Natural killer cell (primary cell): ENCODE results near the gene TYW3. TPM values are rescaled to one million over a fixed set of nuclear protein-coding genes. Genes with fewer than 3 reads are reported as not detected.
A peak's percentile ranks its signal among the peaks of the same experiment; 100 is the strongest.
"Not testable (repeated sequence)": the region's sequence is repeated elsewhere in the genome, so short reads cannot be mapped to it uniquely, and the experiment has no call there.

Experiments
- ATAC-seq, 3 donors: fragments of 150-1000 bp in 2 of 3; fragments of 200-7000 bp in 1 of 3; cut with Tn5 transposase; 1 replicate in 1 of 3; 2 replicates in 2 of 3; pipeline ENCODE4 v1.10.0; 2021; ENCODE audit warnings: mild to moderate bottlenecking in 2 of 3, moderate library complexity in 2 of 3
- DNase-seq, 2 donors: peaks; one replicate each; pipeline versions ENCODE4 v3.0.0 to v3.0.0-alpha.2; 2013 to 2021; ENCODE audit warnings: mixed read lengths in 1 of 2
- H3K27ac ChIP-seq: one replicate; pipeline ENCODE4 v1.5.1; 2013; ENCODE audit warnings: mild to moderate bottlenecking, low read length
- H3K27me3 ChIP-seq: one replicate; pipeline ENCODE4 v1.6.1; 2013; ENCODE audit warnings: low read length; ENCODE audit not compliant: control insufficient read depth, insufficient read depth
- H3K36me3 ChIP-seq: one replicate; pipeline ENCODE4 v1.6.1; 2013; ENCODE audit warnings: low read length; ENCODE audit not compliant: control insufficient read depth, insufficient read depth
- H3K4me1 ChIP-seq: one replicate; pipeline ENCODE4 v1.6.1; 2013; ENCODE audit warnings: low read length; ENCODE audit not compliant: control insufficient read depth, insufficient read depth
- H3K4me3 ChIP-seq: one replicate; pipeline ENCODE4 v1.5.1; 2013; ENCODE audit warnings: low read length
- H3K9me3 ChIP-seq: one replicate; pipeline ENCODE4 v1.6.1; 2013; ENCODE audit warnings: low read length; ENCODE audit not compliant: control insufficient read depth, insufficient read depth
- H3K27ac Mint-ChIP-seq, 2 donors: one replicate each; pipeline ENCODE4 v1.8.0; 2022; ENCODE audit warnings: mild to moderate bottlenecking in 2 of 2, mixed read lengths in 2 of 2, moderate library complexity in 1 of 2
- H3K27me3 Mint-ChIP-seq, 2 donors: one replicate each; pipeline ENCODE4 v1.8.0; 2022; ENCODE audit warnings: low read depth in 2 of 2, mixed read lengths in 2 of 2
- H3K36me3 Mint-ChIP-seq: one replicate; pipeline ENCODE4 v1.8.0; 2022; ENCODE audit warnings: mixed read lengths
- H3K4me1 Mint-ChIP-seq, 2 donors: one replicate each; pipeline ENCODE4 v1.8.0; 2022; ENCODE audit warnings: mixed read lengths in 2 of 2
- H3K4me3 Mint-ChIP-seq: one replicate; pipeline ENCODE4 v1.8.0; 2022; ENCODE audit warnings: mild to moderate bottlenecking, moderate library complexity, mixed read lengths
- H3K9me3 Mint-ChIP-seq, 2 donors: one replicate each; pipeline ENCODE4 v1.8.0; 2022; ENCODE audit warnings: mixed read lengths in 2 of 2
- WGBS: methylation state at CpG from one replicate; pipeline ENCODE4 v1.1.7; 2013; ENCODE audit warnings: missing lambda C conversion rate; ENCODE audit not compliant: insufficient coverage; 5-methylcytosine and 5-hydroxymethylcytosine counted together
- intact Hi-C: fragments of 100-400 bp; cut with micrococcal nuclease; formaldehyde crosslinking; loops from one replicate; pipeline ENCODE4 v1.14.2; 2022
- total RNA-seq, 4 donors: library from RNA; stranded (reverse); fragments of 120-200 nt in 1 of 4; gene quantifications; one replicate each; pipeline versions ENCODE4 v1.2.3 to v1.2.4, GENCODE V29; 2013 to 2022
- TF ChIP-seq, protein P1 (sequence below): fragments of 200-600 bp; IDR thresholded peaks from one replicate; pipeline ENCODE4 v1.8.0; 2022; ENCODE audit warnings: antibody characterized with exemption

TYW3 gene
- total RNA-seq, 3 donors from 2014 or later (not counting 1 experiment from before 2014, with no cell fraction given) = 8.1 to 14.0 (median 8.3) TPM

- H3K36me3 ChIP-seq = no peaks in the 10 kb centered on the region
- no peak overlapping the region for H3K4me3 ChIP-seq
- H3K4me1 ChIP-seq = peaks cover 9% of the 10 kb centered on the region
- H3K36me3 Mint-ChIP-seq = peaks cover 8% of the 10 kb centered on the region
- peak overlapping the region in 1 of 2 donors; percentile 31 for H3K27ac Mint-ChIP-seq
- TF ChIP-seq, protein P1, sequence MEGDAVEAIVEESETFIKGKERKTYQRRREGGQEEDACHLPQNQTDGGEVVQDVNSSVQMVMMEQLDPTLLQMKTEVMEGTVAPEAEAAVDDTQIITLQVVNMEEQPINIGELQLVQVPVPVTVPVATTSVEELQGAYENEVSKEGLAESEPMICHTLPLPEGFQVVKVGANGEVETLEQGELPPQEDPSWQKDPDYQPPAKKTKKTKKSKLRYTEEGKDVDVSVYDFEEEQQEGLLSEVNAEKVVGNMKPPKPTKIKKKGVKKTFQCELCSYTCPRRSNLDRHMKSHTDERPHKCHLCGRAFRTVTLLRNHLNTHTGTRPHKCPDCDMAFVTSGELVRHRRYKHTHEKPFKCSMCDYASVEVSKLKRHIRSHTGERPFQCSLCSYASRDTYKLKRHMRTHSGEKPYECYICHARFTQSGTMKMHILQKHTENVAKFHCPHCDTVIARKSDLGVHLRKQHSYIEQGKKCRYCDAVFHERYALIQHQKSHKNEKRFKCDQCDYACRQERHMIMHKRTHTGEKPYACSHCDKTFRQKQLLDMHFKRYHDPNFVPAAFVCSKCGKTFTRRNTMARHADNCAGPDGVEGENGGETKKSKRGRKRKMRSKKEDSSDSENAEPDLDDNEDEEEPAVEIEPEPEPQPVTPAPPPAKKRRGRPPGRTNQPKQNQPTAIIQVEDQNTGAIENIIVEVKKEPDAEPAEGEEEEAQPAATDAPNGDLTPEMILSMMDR = no peak
- 91% methylated on average over 3 of the region's 3 CpGs for WGBS
- H3K27me3 Mint-ChIP-seq = no peaks in the 10 kb centered on the region
- intact Hi-C loops = no loop called here
- H3K27ac ChIP-seq = no peak overlapping the region
- H3K4me3 Mint-ChIP-seq = no peak overlapping the region
- no peak for DNase-seq
- no peaks in the 10 kb centered on the region for H3K27me3 ChIP-seq
- peaks cover 34 to 35% of the 10 kb centered on the region in 2 donors for H3K4me1 Mint-ChIP-seq
- H3K9me3 Mint-ChIP-seq = peaks cover 0 to 2% of the 10 kb centered on the region in 2 donors
- ATAC-seq = no peak
- peaks cover 7% of the 10 kb centered on the region for H3K9me3 ChIP-seq
These were observed 4.2 kb upstream of the TYW3 start for GRCh38 chr1:74728736-74729135.

GRCh38 chr1:74729741-74730478 lies 3.0 kb upstream of the TYW3 start:
- H3K36me3 ChIP-seq = no peaks in the 10 kb centered on the region
- Mint-ChIP-seq H3K36me3 (peaks cover 8% of the 10 kb centered on the region), H3K4me3 (no peak overlapping the region), H3K27ac (peak overlapping the region; percentile 16 to 24), H3K27me3 (no peaks in the 10 kb centered on the region), H3K9me3 (peaks cover 0 to 2% of the 10 kb centered on the region in 2 donors), H3K4me1 (peaks cover 45 to 46% of the 10 kb centered on the region in 2 donors)
- intact Hi-C loops = loop anchor here (5.0 kb wide), 1 partner anchor 533 kb away; the partner anchor contains the start of genes FPGT and LRRIQ3
- no peak overlapping the region for H3K27ac ChIP-seq
- peaks cover 7% of the 10 kb centered on the region for H3K9me3 ChIP-seq
- DNase-seq (no peak), ATAC-seq (no peak)
- WGBS = 81% methylated on average over 3 of the region's 6 CpGs
- no peaks in the 10 kb centered on the region for H3K27me3 ChIP-seq
- H3K4me3 ChIP-seq = no peak overlapping the region
- TF ChIP-seq, protein P1 = no peak
- H3K4me1 ChIP-seq = peaks cover 13% of the 10 kb centered on the region

- intact Hi-C loops = loop anchor here (5.0 kb wide), 1 partner anchor 534 kb away; the partner anchor contains the start of genes FPGT and LRRIQ3
- no peak for DNase-seq
- no peak overlapping the region for H3K4me3 ChIP-seq
These were observed 1.4 kb upstream of the TYW3 start for GRCh38 chr1:74731399-74732052.

GRCh38 chr1:74732071-74732946 lies 643 bp upstream of the TYW3 start:
- DNase-seq (peak in 1 of 2 donors; percentile 37), ATAC-seq (peak in 1 of 3 donors; percentile 3)
- not testable (repeated sequence) for H3K9me3 Mint-ChIP-seq, H3K9me3 ChIP-seq, H3K27me3 ChIP-seq, H3K36me3 ChIP-seq, H3K36me3 Mint-ChIP-seq, H3K27me3 Mint-ChIP-seq
- H3K4me3 Mint-ChIP-seq = peak overlapping the region; percentile 99
- peaks cover 46 to 49% of the 10 kb centered on the region in 2 donors for H3K4me1 Mint-ChIP-seq
- WGBS = 1% methylated on average over 15 of the region's 17 CpGs
- peak overlapping the region; percentile 86 to 98 for H3K27ac Mint-ChIP-seq
- Histone ChIP-seq H3K4me1 (peaks cover 13% of the 10 kb centered on the region), H3K4me3 (peak overlapping the region; percentile 66), H3K27ac (peak overlapping the region; percentile 78)
- intact Hi-C loops = loop anchor here (5.0 kb wide), 1 partner anchor 535 kb away; the partner anchor contains the start of genes FPGT and LRRIQ3

More at GRCh38 chr1:74731399-74732052, 1.4 kb upstream of the TYW3 start:
- Histone ChIP-seq H3K4me1 (peaks cover 13% of the 10 kb centered on the region), H3K27me3 (no peaks in the 10 kb centered on the region), H3K27ac (no peak overlapping the region), H3K36me3 (no peaks in the 10 kb centered on the region), H3K9me3 (no peaks in the 10 kb centered on the region)
- Mint-ChIP-seq H3K36me3 (peaks cover 7% of the 10 kb centered on the region), H3K4me3 (peak overlapping the region; percentile 81), H3K27ac (peak overlapping the region; percentile 58 to 76), H3K4me1 (peaks cover 46 to 49% of the 10 kb centered on the region in 2 donors), H3K9me3 (peaks cover 0 to 2% of the 10 kb centered on the region in 2 donors), H3K27me3 (no peaks in the 10 kb centered on the region)
- no peak for ATAC-seq
- TF ChIP-seq, protein P1 = no peak
- WGBS = 84% methylated on average over 8 of the region's 11 CpGs
